Adrenal gland (tissue), 5 donors: Measurements from ENCODE around the gene PPM1E.

ENCODE experiments used
- POLR2A ChIP-seq, 2 donors: fragments of 450-650 bp; IDR thresholded peaks; one replicate each; pipeline ENCODE4 v1.6.1; 2017; ENCODE audit warnings: antibody characterized with exemption in 2 of 2, mild to moderate bottlenecking in 2 of 2, moderate library complexity in 1 of 2
- TF ChIP-seq, protein P1 (sequence below), 6 experiments: fragments of 450-650 bp in 4 of 6; fragments of 200-600 bp in 2 of 6; sonication (generic) in 1 of 6; IDR thresholded peaks; 1 replicate in 5 of 6; 2 replicates in 1 of 6; pipeline versions ENCODE4 v1.5.1 to v1.8.0; 2016 to 2021; ENCODE audit warnings: antibody characterized with exemption in 6 of 6, mild to moderate bottlenecking in 2 of 6, moderate library complexity in 1 of 6
- donor health status: DM: no; HTN: no; CAD: no.

DNA sequence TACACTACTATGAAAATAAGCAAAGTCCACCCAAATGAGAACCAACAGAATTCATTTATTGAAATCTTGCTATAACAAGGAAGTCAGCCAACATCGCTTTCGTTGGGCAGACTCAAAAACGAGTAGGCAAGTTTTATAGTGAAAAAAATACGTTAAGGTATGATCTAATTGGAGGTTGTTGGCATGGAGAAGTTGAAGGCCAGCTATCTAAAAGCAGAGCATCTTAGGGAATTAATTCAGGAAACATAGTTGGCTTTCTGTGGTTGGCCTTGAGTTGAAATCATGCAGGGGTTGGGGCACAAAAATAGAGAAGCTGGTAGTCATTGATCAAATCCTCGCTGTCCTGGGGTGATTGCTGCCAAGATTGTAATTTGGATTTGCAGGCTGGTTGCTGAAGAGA is 118.3 kb downstream of the PPM1E start:
- TF ChIP-seq, protein P1, sequence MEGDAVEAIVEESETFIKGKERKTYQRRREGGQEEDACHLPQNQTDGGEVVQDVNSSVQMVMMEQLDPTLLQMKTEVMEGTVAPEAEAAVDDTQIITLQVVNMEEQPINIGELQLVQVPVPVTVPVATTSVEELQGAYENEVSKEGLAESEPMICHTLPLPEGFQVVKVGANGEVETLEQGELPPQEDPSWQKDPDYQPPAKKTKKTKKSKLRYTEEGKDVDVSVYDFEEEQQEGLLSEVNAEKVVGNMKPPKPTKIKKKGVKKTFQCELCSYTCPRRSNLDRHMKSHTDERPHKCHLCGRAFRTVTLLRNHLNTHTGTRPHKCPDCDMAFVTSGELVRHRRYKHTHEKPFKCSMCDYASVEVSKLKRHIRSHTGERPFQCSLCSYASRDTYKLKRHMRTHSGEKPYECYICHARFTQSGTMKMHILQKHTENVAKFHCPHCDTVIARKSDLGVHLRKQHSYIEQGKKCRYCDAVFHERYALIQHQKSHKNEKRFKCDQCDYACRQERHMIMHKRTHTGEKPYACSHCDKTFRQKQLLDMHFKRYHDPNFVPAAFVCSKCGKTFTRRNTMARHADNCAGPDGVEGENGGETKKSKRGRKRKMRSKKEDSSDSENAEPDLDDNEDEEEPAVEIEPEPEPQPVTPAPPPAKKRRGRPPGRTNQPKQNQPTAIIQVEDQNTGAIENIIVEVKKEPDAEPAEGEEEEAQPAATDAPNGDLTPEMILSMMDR (IDR thresholded peaks at IDR 0.05): no peak
- no peak for TF ChIP-seq POLR2A (IDR thresholded peaks at IDR 0.05)
